ENCODE data around the gene DCDC1. TPM values are rescaled to one million over a fixed set of nuclear protein-coding genes. Genes with fewer than 3 reads are reported as not detected.

DCDC1 gene
- total RNA-seq, 1 experiment from 2014 or later: not detected

GRCh38 chr11:31150011-31150410 is 219.5 kb downstream of the DCDC1 start:
- no peaks in the 10 kb centered on the region for H3K36me3 ChIP-seq (ENCODE audit: control insufficient read depth, insufficient read depth, low read length)
- DNase-seq (ENCODE audit: low read depth, low spot score) (no peak), ATAC-seq (no peak)
- no peaks in the 10 kb centered on the region for H3K9me3 ChIP-seq (ENCODE audit: control insufficient read depth, insufficient read depth, low read depth, low read length)
- BruUV-seq (replicated peaks): no TSS peak
- ChIA-PET POLR2A (no interaction called here), CTCF (no interaction called here)
- no peak overlapping the region for H3K4me3 ChIP-seq (ENCODE audit: low read depth in 2 of 2, low read length in 2 of 2)
- intact Hi-C loops (cut with micrococcal nuclease; ENCODE audit: unreplicated experiment) (no loop called here), in situ Hi-C loops (cut with HindIII; ENCODE audit: low pct_unique_long_range_greater_than_20kb, low sequenced_read_pairs) (no loop called here)
- no peaks in the 10 kb centered on the region for H3K27me3 ChIP-seq (ENCODE audit: control insufficient read depth, insufficient read depth, low read length)
- H3K4me1 ChIP-seq (ENCODE audit: control insufficient read depth, insufficient read depth, low read length): no peaks in the 10 kb centered on the region
- TF ChIP-seq REST (IDR thresholded peaks at IDR 0.05; ENCODE audit: insufficient read depth in 1 of 2, low read depth in 2 of 2, low read length in 1 of 2): no peak
- no peak for TF ChIP-seq SIN3A (IDR thresholded peaks at IDR 0.05; ENCODE audit: borderline replicate concordance, insufficient read depth, low read depth, low read length)
- no peak for TF ChIP-seq POLR2AphosphoS5 (IDR thresholded peaks at IDR 0.05; ENCODE audit: low read depth, low read length)
- no peak for TF ChIP-seq TCF7L2 (IDR thresholded peaks at IDR 0.05; ENCODE audit: low read depth, low read length)
- no peak for TF ChIP-seq CTCF (IDR thresholded peaks at IDR 0.05)
- no peak overlapping the region for H3K27ac ChIP-seq (ENCODE audit: low read length)

- BruUV-seq (replicated peaks): no TSS peak
- intact Hi-C loops (cut with micrococcal nuclease; ENCODE audit: unreplicated experiment): no loop called here
- no peak for TF ChIP-seq TCF7L2 (IDR thresholded peaks at IDR 0.05; ENCODE audit: low read depth, low read length)
- TF ChIP-seq REST (IDR thresholded peaks at IDR 0.05; ENCODE audit: insufficient read depth in 1 of 2, low read depth in 2 of 2, low read length in 1 of 2): no peak
- TF ChIP-seq POLR2AphosphoS5 (IDR thresholded peaks at IDR 0.05; ENCODE audit: low read depth, low read length): no peak
These were observed 227.8 kb downstream of the DCDC1 start for GRCh38 chr11:31141789-31142188.

More at GRCh38 chr11:31141789-31142188, 227.8 kb downstream of the DCDC1 start:
- H3K4me1 ChIP-seq (ENCODE audit: control insufficient read depth, insufficient read depth, low read length): no peaks in the 10 kb centered on the region
- CTCF ChIA-PET: no interaction called here
- no peaks in the 10 kb centered on the region for H3K27me3 ChIP-seq (ENCODE audit: control insufficient read depth, insufficient read depth, low read length)
- H3K4me3 ChIP-seq (ENCODE audit: low read depth in 2 of 2, low read length in 2 of 2): no peak overlapping the region
- H3K9me3 ChIP-seq (ENCODE audit: control insufficient read depth, insufficient read depth, low read depth, low read length): no peaks in the 10 kb centered on the region
- ATAC-seq (no peak), DNase-seq (ENCODE audit: low read depth, low spot score) (no peak)
- POLR2A ChIA-PET: interaction anchor here (0.6 kb wide), 1 partner anchor 76 kb away, joined by 3 read pairs; no protein-coding TSS in a partner anchor
- in situ Hi-C loops (cut with HindIII; ENCODE audit: low pct_unique_long_range_greater_than_20kb, low sequenced_read_pairs): no loop called here
- H3K27ac ChIP-seq (ENCODE audit: low read length): no peak overlapping the region
- H3K36me3 ChIP-seq (ENCODE audit: control insufficient read depth, insufficient read depth, low read length): no peaks in the 10 kb centered on the region

Data from Panc1 (cell line).